ENCODE measurements around the gene CNTN2. TPM values are rescaled to one million over a fixed set of nuclear protein-coding genes. Genes with fewer than 3 reads are reported as not detected.

CNTN2 gene
- total RNA-seq, 1 experiment from 2014 or later, result 1.2 TPM

DNA sequence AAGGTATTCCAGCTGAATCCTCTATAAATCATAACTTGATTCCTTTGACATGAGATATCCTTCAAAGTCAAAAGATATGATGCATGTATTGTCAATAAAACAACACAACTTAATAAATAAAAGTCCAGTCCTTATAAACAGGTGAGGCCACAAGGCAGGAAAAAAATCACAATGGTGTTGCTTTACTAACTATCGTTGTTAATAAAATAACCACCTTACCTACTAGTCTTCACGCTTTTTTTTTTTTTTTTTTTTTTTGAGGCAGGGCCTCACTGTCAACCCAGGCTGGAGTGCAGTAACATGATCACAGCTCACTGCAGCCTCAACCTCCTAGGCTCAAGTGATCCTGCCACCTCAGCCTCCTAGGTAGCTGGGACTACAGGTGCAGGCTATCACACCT lies 41.3 kb downstream of the CNTN2 start, which contains the start of gene TMEM81 (continued):
- TF ChIP-seq, protein P1, sequence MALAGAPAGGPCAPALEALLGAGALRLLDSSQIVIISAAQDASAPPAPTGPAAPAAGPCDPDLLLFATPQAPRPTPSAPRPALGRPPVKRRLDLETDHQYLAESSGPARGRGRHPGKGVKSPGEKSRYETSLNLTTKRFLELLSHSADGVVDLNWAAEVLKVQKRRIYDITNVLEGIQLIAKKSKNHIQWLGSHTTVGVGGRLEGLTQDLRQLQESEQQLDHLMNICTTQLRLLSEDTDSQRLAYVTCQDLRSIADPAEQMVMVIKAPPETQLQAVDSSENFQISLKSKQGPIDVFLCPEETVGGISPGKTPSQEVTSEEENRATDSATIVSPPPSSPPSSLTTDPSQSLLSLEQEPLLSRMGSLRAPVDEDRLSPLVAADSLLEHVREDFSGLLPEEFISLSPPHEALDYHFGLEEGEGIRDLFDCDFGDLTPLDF (CRISPR knock-in tag; IDR thresholded peaks at IDR 0.05), result no peak
- no peak for TF ChIP-seq KAT7 (CRISPR knock-in tag; IDR thresholded peaks at IDR 0.05; ENCODE audit: borderline replicate concordance)
- TF ChIP-seq, protein P2, sequence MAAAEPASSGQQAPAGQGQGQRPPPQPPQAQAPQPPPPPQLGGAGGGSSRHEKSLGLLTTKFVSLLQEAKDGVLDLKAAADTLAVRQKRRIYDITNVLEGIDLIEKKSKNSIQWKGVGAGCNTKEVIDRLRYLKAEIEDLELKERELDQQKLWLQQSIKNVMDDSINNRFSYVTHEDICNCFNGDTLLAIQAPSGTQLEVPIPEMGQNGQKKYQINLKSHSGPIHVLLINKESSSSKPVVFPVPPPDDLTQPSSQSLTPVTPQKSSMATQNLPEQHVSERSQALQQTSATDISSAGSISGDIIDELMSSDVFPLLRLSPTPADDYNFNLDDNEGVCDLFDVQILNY (CRISPR knock-in tag; IDR thresholded peaks at IDR 0.05), result no peak
- TF ChIP-seq, protein P3, sequence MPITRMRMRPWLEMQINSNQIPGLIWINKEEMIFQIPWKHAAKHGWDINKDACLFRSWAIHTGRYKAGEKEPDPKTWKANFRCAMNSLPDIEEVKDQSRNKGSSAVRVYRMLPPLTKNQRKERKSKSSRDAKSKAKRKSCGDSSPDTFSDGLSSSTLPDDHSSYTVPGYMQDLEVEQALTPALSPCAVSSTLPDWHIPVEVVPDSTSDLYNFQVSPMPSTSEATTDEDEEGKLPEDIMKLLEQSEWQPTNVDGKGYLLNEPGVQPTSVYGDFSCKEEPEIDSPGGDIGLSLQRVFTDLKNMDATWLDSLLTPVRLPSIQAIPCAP (CRISPR knock-in tag; IDR thresholded peaks at IDR 0.05), result no peak
- TF ChIP-seq, protein P4, sequence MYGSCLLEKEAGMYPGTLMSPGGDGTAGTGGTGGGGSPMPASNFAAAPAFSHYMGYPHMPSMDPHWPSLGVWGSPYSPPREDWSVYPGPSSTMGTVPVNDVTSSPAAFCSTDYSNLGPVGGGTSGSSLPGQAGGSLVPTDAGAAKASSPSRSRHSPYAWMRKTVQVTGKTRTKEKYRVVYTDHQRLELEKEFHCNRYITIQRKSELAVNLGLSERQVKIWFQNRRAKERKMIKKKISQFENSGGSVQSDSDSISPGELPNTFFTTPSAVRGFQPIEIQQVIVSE (CRISPR knock-in tag; IDR thresholded peaks at IDR 0.05; ENCODE audit: borderline replicate concordance), result no peak
- TF ChIP-seq, protein P5, sequence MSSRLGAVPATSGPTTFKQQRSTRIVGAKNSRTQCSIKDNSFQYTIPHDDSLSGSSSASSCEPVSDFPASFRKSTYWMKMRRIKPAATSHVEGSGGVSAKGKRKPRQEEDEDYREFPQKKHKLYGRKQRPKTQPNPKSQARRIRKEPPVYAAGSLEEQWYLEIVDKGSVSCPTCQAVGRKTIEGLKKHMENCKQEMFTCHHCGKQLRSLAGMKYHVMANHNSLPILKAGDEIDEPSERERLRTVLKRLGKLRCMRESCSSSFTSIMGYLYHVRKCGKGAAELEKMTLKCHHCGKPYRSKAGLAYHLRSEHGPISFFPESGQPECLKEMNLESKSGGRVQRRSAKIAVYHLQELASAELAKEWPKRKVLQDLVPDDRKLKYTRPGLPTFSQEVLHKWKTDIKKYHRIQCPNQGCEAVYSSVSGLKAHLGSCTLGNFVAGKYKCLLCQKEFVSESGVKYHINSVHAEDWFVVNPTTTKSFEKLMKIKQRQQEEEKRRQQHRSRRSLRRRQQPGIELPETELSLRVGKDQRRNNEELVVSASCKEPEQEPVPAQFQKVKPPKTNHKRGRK (CRISPR knock-in tag; IDR thresholded peaks at IDR 0.05; ENCODE audit: borderline replicate concordance), result no peak
- TF ChIP-seq, protein P6, sequence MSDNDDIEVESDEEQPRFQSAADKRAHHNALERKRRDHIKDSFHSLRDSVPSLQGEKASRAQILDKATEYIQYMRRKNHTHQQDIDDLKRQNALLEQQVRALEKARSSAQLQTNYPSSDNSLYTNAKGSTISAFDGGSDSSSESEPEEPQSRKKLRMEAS (CRISPR knock-in tag; IDR thresholded peaks at IDR 0.05), result no peak
- TF ChIP-seq MXD4 (CRISPR knock-in tag; IDR thresholded peaks at IDR 0.05; ENCODE audit: borderline replicate concordance), result no peak
- TF ChIP-seq, protein P7, sequence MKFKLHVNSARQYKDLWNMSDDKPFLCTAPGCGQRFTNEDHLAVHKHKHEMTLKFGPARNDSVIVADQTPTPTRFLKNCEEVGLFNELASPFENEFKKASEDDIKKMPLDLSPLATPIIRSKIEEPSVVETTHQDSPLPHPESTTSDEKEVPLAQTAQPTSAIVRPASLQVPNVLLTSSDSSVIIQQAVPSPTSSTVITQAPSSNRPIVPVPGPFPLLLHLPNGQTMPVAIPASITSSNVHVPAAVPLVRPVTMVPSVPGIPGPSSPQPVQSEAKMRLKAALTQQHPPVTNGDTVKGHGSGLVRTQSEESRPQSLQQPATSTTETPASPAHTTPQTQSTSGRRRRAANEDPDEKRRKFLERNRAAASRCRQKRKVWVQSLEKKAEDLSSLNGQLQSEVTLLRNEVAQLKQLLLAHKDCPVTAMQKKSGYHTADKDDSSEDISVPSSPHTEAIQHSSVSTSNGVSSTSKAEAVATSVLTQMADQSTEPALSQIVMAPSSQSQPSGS (CRISPR knock-in tag; IDR thresholded peaks at IDR 0.05; ENCODE audit: borderline replicate concordance, low read depth), result no peak
- no peak for TF ChIP-seq ZNF232 (CRISPR knock-in tag; IDR thresholded peaks at IDR 0.05)
- no peak for TF ChIP-seq GRHL2 (CRISPR knock-in tag; IDR thresholded peaks at IDR 0.05; ENCODE audit: insufficient replicate concordance, severe bottlenecking)
- no peak for TF ChIP-seq RORB (CRISPR knock-in tag; IDR thresholded peaks at IDR 0.05)
- TF ChIP-seq, protein P8, sequence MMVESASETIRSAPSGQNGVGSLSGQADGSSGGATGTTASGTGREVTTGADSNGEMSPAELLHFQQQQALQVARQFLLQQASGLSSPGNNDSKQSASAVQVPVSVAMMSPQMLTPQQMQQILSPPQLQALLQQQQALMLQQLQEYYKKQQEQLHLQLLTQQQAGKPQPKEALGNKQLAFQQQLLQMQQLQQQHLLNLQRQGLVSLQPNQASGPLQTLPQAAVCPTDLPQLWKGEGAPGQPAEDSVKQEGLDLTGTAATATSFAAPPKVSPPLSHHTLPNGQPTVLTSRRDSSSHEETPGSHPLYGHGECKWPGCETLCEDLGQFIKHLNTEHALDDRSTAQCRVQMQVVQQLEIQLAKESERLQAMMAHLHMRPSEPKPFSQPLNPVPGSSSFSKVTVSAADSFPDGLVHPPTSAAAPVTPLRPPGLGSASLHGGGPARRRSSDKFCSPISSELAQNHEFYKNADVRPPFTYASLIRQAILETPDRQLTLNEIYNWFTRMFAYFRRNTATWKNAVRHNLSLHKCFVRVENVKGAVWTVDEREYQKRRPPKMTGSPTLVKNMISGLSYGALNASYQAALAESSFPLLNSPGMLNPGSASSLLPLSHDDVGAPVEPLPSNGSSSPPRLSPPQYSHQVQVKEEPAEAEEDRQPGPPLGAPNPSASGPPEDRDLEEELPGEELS (CRISPR knock-in tag; IDR thresholded peaks at IDR 0.05), result no peak

DNA sequence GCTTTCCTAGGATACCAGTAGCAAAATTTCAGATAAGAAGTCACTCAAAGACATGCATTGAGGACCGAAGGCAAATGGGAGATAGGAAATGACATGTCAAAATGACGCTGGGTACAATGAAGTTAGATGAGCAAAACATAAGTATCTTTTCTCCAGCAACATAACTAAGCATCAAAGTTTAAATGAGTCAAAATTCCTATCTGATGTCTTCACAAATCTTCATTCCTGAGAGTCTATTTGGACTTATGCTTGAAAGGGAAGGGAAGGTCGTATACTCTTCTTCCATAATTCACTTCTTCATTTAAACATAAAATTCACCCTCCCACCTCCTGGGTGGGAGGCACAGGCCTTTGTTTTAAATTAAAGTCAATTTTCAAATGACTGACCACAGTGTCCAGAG lies 45.3 kb downstream of the CNTN2 start:
- no peaks in the 10 kb centered on the region for H3K9me3 Mint-ChIP-seq
- H3K4me3 Mint-ChIP-seq, result no peak overlapping the region
- TF ChIP-seq, protein P9, sequence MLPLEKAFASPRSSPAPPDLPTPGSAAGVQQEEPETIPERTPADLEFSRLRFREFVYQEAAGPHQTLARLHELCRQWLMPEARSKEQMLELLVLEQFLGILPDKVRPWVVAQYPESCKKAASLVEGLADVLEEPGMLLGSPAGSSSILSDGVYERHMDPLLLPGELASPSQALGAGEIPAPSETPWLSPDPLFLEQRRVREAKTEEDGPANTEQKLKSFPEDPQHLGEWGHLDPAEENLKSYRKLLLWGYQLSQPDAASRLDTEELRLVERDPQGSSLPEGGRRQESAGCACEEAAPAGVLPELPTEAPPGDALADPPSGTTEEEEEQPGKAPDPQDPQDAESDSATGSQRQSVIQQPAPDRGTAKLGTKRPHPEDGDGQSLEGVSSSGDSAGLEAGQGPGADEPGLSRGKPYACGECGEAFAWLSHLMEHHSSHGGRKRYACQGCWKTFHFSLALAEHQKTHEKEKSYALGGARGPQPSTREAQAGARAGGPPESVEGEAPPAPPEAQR (CRISPR knock-in tag; IDR thresholded peaks at IDR 0.05), result no peak
- TF ChIP-seq, protein P10, sequence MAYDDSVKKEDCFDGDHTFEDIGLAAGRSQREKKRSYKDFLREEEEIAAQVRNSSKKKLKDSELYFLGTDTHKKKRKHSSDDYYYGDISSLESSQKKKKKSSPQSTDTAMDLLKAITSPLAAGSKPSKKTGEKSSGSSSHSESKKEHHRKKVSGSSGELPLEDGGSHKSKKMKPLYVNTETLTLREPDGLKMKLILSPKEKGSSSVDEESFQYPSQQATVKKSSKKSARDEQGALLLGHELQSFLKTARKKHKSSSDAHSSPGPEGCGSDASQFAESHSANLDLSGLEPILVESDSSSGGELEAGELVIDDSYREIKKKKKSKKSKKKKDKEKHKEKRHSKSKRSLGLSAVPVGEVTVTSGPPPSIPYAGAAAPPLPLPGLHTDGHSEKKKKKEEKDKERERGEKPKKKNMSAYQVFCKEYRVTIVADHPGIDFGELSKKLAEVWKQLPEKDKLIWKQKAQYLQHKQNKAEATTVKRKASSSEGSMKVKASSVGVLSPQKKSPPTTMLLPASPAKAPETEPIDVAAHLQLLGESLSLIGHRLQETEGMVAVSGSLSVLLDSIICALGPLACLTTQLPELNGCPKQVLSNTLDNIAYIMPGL (CRISPR knock-in tag; IDR thresholded peaks at IDR 0.05), result no peak
- TF ChIP-seq MYBL2 (CRISPR knock-in tag; IDR thresholded peaks at IDR 0.05) (no peak), ZNF317 (CRISPR knock-in tag; IDR thresholded peaks at IDR 0.05; ENCODE audit: borderline replicate concordance, low read depth) (no peak), ZNF416 (CRISPR knock-in tag; IDR thresholded peaks at IDR 0.05) (no peak), ZNF423 (CRISPR knock-in tag; IDR thresholded peaks at IDR 0.05) (no peak)
- TF ChIP-seq, protein P11, sequence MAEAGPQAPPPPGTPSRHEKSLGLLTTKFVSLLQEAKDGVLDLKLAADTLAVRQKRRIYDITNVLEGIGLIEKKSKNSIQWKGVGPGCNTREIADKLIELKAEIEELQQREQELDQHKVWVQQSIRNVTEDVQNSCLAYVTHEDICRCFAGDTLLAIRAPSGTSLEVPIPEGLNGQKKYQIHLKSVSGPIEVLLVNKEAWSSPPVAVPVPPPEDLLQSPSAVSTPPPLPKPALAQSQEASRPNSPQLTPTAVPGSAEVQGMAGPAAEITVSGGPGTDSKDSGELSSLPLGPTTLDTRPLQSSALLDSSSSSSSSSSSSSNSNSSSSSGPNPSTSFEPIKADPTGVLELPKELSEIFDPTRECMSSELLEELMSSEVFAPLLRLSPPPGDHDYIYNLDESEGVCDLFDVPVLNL (CRISPR knock-in tag; IDR thresholded peaks at IDR 0.05; ENCODE audit: borderline replicate concordance, low read depth), result no peak
- TF ChIP-seq, protein P12, sequence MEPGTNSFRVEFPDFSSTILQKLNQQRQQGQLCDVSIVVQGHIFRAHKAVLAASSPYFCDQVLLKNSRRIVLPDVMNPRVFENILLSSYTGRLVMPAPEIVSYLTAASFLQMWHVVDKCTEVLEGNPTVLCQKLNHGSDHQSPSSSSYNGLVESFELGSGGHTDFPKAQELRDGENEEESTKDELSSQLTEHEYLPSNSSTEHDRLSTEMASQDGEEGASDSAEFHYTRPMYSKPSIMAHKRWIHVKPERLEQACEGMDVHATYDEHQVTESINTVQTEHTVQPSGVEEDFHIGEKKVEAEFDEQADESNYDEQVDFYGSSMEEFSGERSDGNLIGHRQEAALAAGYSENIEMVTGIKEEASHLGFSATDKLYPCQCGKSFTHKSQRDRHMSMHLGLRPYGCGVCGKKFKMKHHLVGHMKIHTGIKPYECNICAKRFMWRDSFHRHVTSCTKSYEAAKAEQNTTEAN (CRISPR knock-in tag; IDR thresholded peaks at IDR 0.05), result no peak
- H3K27me3 Mint-ChIP-seq (ENCODE audit: low read depth), result no peaks in the 10 kb centered on the region
- H3K36me3 Mint-ChIP-seq, result peaks cover 45% of the 10 kb centered on the region
- ChIA-PET POLR2A (no interaction called here), CTCF (interaction anchor here (0.9 kb wide), 1 partner anchor 27 kb away, joined by 3 read pairs; no protein-coding TSS in a partner anchor)
- ATAC-seq (no peak), DNase-seq (ENCODE audit: low spot score) (no peak)
- no peaks in the 10 kb centered on the region for H3K4me1 Mint-ChIP-seq
- H3K27ac Mint-ChIP-seq, result no peak overlapping the region
